ENCODE measurements around the gene UGGT2. TPM values are rescaled to one million over a fixed set of nuclear protein-coding genes. Genes with fewer than 3 reads are reported as not detected.

UGGT2 gene, protein sequence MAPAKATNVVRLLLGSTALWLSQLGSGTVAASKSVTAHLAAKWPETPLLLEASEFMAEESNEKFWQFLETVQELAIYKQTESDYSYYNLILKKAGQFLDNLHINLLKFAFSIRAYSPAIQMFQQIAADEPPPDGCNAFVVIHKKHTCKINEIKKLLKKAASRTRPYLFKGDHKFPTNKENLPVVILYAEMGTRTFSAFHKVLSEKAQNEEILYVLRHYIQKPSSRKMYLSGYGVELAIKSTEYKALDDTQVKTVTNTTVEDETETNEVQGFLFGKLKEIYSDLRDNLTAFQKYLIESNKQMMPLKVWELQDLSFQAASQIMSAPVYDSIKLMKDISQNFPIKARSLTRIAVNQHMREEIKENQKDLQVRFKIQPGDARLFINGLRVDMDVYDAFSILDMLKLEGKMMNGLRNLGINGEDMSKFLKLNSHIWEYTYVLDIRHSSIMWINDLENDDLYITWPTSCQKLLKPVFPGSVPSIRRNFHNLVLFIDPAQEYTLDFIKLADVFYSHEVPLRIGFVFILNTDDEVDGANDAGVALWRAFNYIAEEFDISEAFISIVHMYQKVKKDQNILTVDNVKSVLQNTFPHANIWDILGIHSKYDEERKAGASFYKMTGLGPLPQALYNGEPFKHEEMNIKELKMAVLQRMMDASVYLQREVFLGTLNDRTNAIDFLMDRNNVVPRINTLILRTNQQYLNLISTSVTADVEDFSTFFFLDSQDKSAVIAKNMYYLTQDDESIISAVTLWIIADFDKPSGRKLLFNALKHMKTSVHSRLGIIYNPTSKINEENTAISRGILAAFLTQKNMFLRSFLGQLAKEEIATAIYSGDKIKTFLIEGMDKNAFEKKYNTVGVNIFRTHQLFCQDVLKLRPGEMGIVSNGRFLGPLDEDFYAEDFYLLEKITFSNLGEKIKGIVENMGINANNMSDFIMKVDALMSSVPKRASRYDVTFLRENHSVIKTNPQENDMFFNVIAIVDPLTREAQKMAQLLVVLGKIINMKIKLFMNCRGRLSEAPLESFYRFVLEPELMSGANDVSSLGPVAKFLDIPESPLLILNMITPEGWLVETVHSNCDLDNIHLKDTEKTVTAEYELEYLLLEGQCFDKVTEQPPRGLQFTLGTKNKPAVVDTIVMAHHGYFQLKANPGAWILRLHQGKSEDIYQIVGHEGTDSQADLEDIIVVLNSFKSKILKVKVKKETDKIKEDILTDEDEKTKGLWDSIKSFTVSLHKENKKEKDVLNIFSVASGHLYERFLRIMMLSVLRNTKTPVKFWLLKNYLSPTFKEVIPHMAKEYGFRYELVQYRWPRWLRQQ (N-terminal part only)
- 22.2 and 22.6 TPM in 2 replicates for total RNA-seq

DNA sequence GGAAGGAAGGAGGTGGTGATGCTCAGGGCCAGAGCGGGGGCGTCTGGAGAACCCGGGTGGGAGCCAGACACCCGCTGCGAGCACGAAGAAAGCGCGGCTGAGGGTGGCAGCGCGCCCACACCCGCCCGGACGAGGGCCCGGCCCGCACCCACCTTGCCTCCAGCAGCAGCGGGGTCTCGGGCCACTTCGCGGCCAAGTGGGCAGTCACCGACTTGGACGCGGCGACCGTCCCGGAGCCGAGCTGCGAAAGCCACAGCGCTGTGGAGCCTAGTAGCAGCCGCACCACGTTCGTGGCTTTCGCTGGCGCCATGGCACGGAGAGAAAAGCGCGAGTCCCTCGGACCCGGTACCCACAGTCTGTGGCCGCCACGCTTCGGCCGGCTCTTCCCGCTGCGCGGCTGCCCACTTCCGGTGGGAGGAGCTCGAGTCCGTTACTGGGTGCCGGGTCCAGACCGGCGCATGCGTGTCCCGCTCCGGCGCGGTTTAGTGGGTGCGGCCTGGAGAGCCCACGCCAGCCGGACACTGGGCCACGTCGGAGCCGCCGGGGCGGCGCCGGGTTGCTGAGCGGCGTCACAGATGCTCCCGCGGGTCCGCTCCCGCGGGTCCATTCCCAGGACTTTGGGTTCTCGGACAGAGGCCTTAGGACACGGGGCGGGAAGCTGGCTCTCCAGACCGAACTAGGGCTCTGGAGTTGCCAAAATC lies at the start of gene UGGT2:
UGGT2 (minus strand) TSS at position 399 of the 701 bp plus-strand sequence; CDS start at position 310, 89 bp downstream.

GRCh38 chr13:96089749-96090239 lies 36.6 kb upstream of the UGGT2 start, which contains the start of gene HS6ST3:
Gene HS6ST3 (plus strand): TSS chr13:96090107.

Other genes with a start within 250 kb of the UGGT2 start
- 0.17 TPM in 1 of 2 replicates, not detected in the other for gene HS6ST3, start 36.7 kb upstream of the UGGT2 start, total RNA-seq

All from pericardium fibroblast (primary cell).